Keratinocyte (primary cell): ENCODE measurements around the gene ZNF735. TPM values are rescaled to one million over a fixed set of nuclear protein-coding genes. Genes with fewer than 3 reads are reported as not detected.
"Not testable (repeated sequence)": the region's sequence is repeated elsewhere in the genome, so short reads cannot be mapped to it uniquely, and the experiment has no call there.

Experiments
- DNase-seq: peaks from one replicate; pipeline ENCODE4 v3.0.0-alpha.2; 2011; ENCODE audit warnings: low read depth, missing footprints, low spot score
- FAIRE-seq: peaks from 2 replicates; lab custom pipeline; 2011; peaks lifted over from hg19 to GRCh38; lab: Jason Lieb, UNC
- H2AFZ ChIP-seq: 2 replicates; pipeline ENCODE4 v1.6.0; 2012; ENCODE audit warnings: low read length, control low read depth, inconsistent platforms; ENCODE audit not compliant: control insufficient read depth
- H3K27ac ChIP-seq: 2 replicates; pipeline ENCODE4 v1.5.1; 2011; ENCODE audit warnings: low read length; ENCODE audit not compliant: control insufficient read depth, insufficient read depth
- H3K27me3 ChIP-seq: 3 replicates; pipeline ENCODE4 v1.6.0; 2011; ENCODE audit warnings: low read length; ENCODE audit not compliant: control insufficient read depth, insufficient read depth; ENCODE audit errors: extremely low read depth
- H3K36me3 ChIP-seq, 2 experiments: 2 replicates in 1 of 2; 3 replicates in 1 of 2; pipeline ENCODE4 v1.5.1; 2011; ENCODE audit warnings: low read length in 2 of 2, mild to moderate bottlenecking in 1 of 2; ENCODE audit not compliant: control insufficient read depth in 2 of 2, insufficient read depth in 2 of 2; ENCODE audit errors: extremely low read depth in 1 of 2
- H3K4me1 ChIP-seq: 3 replicates; pipeline ENCODE4 v1.5.1; 2011; ENCODE audit warnings: low read length; ENCODE audit not compliant: control insufficient read depth, insufficient read depth; ENCODE audit errors: extremely low read depth
- H3K4me2 ChIP-seq: 3 replicates; pipeline ENCODE4 v1.6.0; 2011; ENCODE audit warnings: low read depth, low read length; ENCODE audit not compliant: control insufficient read depth, insufficient read depth; ENCODE audit errors: extremely low read depth
- H3K4me3 ChIP-seq, 3 experiments: fragments of 200-600 bp in 1 of 3; sonication (generic) in 1 of 3; 2 replicates in 2 of 3; 3 replicates in 1 of 3; pipeline ENCODE4 v1.5.1; 2011 to 2016; ENCODE audit warnings: low read length in 3 of 3, mild to moderate bottlenecking in 3 of 3, control low read depth in 2 of 3, inconsistent platforms in 1 of 3, low read depth in 1 of 3, mixed read lengths in 1 of 3, mixed run types in 1 of 3, moderate library complexity in 1 of 3; ENCODE audit not compliant: control insufficient read depth in 2 of 3, insufficient read depth in 2 of 3; ENCODE audit errors: extremely low read depth in 1 of 3
- H3K79me2 ChIP-seq: 2 replicates; pipeline ENCODE4 v1.6.0; 2012; ENCODE audit warnings: low read length; ENCODE audit not compliant: control insufficient read depth, insufficient read depth
- H3K9ac ChIP-seq: 3 replicates; pipeline ENCODE4 v1.6.0; 2011; ENCODE audit warnings: low read length; ENCODE audit not compliant: control insufficient read depth, insufficient read depth; ENCODE audit errors: extremely low read depth
- H3K9me1 ChIP-seq: 3 replicates; pipeline ENCODE4 v1.6.0; 2011; ENCODE audit warnings: low read length; ENCODE audit not compliant: control insufficient read depth, insufficient read depth; ENCODE audit errors: extremely low read depth
- H3K9me3 ChIP-seq: 2 replicates; pipeline ENCODE4 v1.5.1; 2012; ENCODE audit warnings: low read depth, low read length; ENCODE audit not compliant: control insufficient read depth
- H4K20me1 ChIP-seq: 3 replicates; pipeline ENCODE4 v1.6.0; 2011; ENCODE audit warnings: low read length; ENCODE audit not compliant: control insufficient read depth, insufficient read depth; ENCODE audit errors: extremely low read depth
- EZH2 ChIP-seq: IDR thresholded peaks from one replicate; pipeline ENCODE4 v1.6.1; 2012; ENCODE audit warnings: inconsistent platforms, mild to moderate bottlenecking, low read length, moderate library complexity
- dilution Hi-C: fragments of 300-500 bp; cut with MboI; formaldehyde crosslinking; loops from one replicate; pipeline ENCODE4 v1.7.0; 2020; ENCODE audit warnings: low sequenced_read_pairs; ENCODE audit not compliant: extremely low pct_ligation_motif_present
- polyA minus RNA-seq, 3 experiments: library from RNA; depleted of rRNA, polyadenylated mRNA; stranded (reverse); fragments of >200 nt; gene quantifications; 1 replicate in 1 of 3; 2 replicates in 1 of 3; 3 replicates in 1 of 3; pipeline ENCODE4 v1.2.3, GENCODE V29; 2011
- polyA plus RNA-seq, 5 experiments: library from polyadenylated mRNA; depleted of rRNA in 3 of 5; stranded (reverse) in 3 of 5; stranded (forward) in 1 of 5; unstranded in 1 of 5; fragments of >200 nt; gene quantifications; 1 replicate in 1 of 5; 2 replicates in 3 of 5; 3 replicates in 1 of 5; pipeline versions ENCODE4 v1.2.1 to v1.2.3, GENCODE V29; 2011 to 2012; ENCODE audit warnings: missing spikeins in 2 of 5, low read depth in 1 of 5, low replicate concordance in 1 of 5
- TF ChIP-seq, protein P1 (sequence below), 3 experiments: IDR thresholded peaks in 1 of 3; conservative IDR thresholded peaks in 1 of 3; optimal IDR thresholded peaks in 1 of 3; 2 replicates in 2 of 3; 3 replicates in 1 of 3; pipeline versions ENCODE3 to v1.5.1; 2011; ENCODE audit warnings: low read length in 3 of 3, mild to moderate bottlenecking in 3 of 3, moderate library complexity in 2 of 3, control low read depth in 1 of 3, inconsistent platforms in 1 of 3; ENCODE audit not compliant: insufficient read depth in 2 of 3; ENCODE audit errors: extremely low read depth in 1 of 3

The ZNF735 gene
- polyA plus RNA-seq (not detected in 3 replicates), polyA minus RNA-seq (not detected in 3 replicates)
- not detected for polyA plus RNA-seq (2011; ENCODE audit: low read depth)
- polyA plus RNA-seq (2011; cell fraction: cytosol; rRNA removed), result not detected in 2 replicates
- not detected in 2 replicates for polyA plus RNA-seq (2011; cell fraction: nucleus; rRNA removed)
- not detected in 2 replicates for polyA plus RNA-seq (2012; ENCODE audit: low replicate concordance)
- polyA minus RNA-seq (2011; cell fraction: cytosol; rRNA and poly(A)+ RNA removed), result not detected
- polyA minus RNA-seq (2011; cell fraction: nucleus; rRNA and poly(A)+ RNA removed), result not detected in 2 replicates

- dilution Hi-C loops, result no loop called here
- Histone ChIP-seq H3K9me1 (no peaks in the 10 kb centered on the region), H3K9me3 (no peaks in the 10 kb centered on the region), H3K36me3 (no peaks in the 10 kb centered on the region), H3K4me3 (no peak within 1 kb of the TSS), H3K27ac (no peak within 1 kb of the TSS), H3K27me3 (no peaks in the 10 kb centered on the region), H3K4me2 (no peak within 1 kb of the TSS), H3K79me2 (no peaks in the 10 kb centered on the region), H4K20me1 (no peaks in the 10 kb centered on the region), H3K9ac (no peak within 1 kb of the TSS), H3K4me1 (no peaks in the 10 kb centered on the region), H2AFZ (no peak within 1 kb of the TSS)
- DNase-seq, result no peak
- TF ChIP-seq, protein P1, sequence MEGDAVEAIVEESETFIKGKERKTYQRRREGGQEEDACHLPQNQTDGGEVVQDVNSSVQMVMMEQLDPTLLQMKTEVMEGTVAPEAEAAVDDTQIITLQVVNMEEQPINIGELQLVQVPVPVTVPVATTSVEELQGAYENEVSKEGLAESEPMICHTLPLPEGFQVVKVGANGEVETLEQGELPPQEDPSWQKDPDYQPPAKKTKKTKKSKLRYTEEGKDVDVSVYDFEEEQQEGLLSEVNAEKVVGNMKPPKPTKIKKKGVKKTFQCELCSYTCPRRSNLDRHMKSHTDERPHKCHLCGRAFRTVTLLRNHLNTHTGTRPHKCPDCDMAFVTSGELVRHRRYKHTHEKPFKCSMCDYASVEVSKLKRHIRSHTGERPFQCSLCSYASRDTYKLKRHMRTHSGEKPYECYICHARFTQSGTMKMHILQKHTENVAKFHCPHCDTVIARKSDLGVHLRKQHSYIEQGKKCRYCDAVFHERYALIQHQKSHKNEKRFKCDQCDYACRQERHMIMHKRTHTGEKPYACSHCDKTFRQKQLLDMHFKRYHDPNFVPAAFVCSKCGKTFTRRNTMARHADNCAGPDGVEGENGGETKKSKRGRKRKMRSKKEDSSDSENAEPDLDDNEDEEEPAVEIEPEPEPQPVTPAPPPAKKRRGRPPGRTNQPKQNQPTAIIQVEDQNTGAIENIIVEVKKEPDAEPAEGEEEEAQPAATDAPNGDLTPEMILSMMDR (optimal IDR thresholded peaks at IDR 0.05 in 1 of 3, IDR thresholded peaks at IDR 0.05 in 1 of 3, conservative IDR thresholded peaks at IDR 0.05 in 1 of 3; ENCODE audit: extremely low read depth in 1 of 3, insufficient read depth in 2 of 3, low read length in 3 of 3), result no peak
- no peak for TF ChIP-seq EZH2
- FAIRE-seq, result no peak
Measured at GRCh38 chr7:64206903-64207302, at the start of gene ZNF735. ZNF735 (plus strand) TSS chr7:64207203; CDS start chr7:64207203, 0 bp downstream.

- dilution Hi-C loops, H3K9ac ChIP-seq, FAIRE-seq, H3K79me2 ChIP-seq, H3K27me3 ChIP-seq, H3K27ac ChIP-seq, H3K4me2 ChIP-seq, DNase-seq, H2AFZ ChIP-seq, H3K36me3 ChIP-seq, H4K20me1 ChIP-seq, H3K4me1 ChIP-seq, H3K4me3 ChIP-seq, H3K9me3 ChIP-seq, H3K9me1 ChIP-seq: not testable (repeated sequence)
Measured at GRCh38 chr7:64170974-64171373, 36.0 kb upstream of the ZNF735 start.

DNA sequence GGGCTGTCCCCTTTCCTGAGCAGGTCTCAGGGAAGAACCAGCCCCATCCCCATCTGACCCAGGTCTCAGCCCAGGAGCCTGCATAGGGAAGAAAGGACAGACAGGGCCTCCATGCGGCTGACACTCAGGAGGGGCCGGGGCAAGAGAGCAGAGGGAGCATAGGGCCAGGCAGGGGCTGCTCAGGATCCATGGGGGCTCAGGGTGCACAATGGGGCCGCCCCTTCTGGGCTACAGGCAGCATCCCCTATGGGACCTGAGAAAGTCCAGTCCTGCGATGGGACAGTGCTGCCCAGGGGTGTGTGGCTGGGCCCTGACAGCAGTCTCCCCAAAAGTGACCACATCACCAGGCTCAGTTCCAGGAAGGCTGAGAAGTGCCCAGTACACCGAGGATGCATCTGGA lies 32.7 kb upstream of the ZNF735 start:
- Histone ChIP-seq H2AFZ (no peak overlapping the region), H3K79me2 (no peaks in the 10 kb centered on the region), H3K4me1 (no peaks in the 10 kb centered on the region), H3K27ac (no peak overlapping the region), H4K20me1 (no peaks in the 10 kb centered on the region), H3K4me3 (no peak overlapping the region), H3K9me3 (peaks cover 2% of the 10 kb centered on the region), H3K4me2 (no peak overlapping the region), H3K9ac (no peak overlapping the region), H3K9me1 (no peaks in the 10 kb centered on the region), H3K27me3 (no peaks in the 10 kb centered on the region), H3K36me3 (no peaks in the 10 kb centered on the region)
- dilution Hi-C loops, result no loop called here
- FAIRE-seq (no peak), DNase-seq (no peak)
- TF ChIP-seq EZH2, result no peak
- TF ChIP-seq, protein P1 (optimal IDR thresholded peaks at IDR 0.05 in 1 of 3, IDR thresholded peaks at IDR 0.05 in 1 of 3, conservative IDR thresholded peaks at IDR 0.05 in 1 of 3; ENCODE audit: extremely low read depth in 1 of 3, insufficient read depth in 2 of 3, low read length in 3 of 3), result no peak
